ENCODE data around the gene UBASH3A.

The UBASH3A gene

DNA sequence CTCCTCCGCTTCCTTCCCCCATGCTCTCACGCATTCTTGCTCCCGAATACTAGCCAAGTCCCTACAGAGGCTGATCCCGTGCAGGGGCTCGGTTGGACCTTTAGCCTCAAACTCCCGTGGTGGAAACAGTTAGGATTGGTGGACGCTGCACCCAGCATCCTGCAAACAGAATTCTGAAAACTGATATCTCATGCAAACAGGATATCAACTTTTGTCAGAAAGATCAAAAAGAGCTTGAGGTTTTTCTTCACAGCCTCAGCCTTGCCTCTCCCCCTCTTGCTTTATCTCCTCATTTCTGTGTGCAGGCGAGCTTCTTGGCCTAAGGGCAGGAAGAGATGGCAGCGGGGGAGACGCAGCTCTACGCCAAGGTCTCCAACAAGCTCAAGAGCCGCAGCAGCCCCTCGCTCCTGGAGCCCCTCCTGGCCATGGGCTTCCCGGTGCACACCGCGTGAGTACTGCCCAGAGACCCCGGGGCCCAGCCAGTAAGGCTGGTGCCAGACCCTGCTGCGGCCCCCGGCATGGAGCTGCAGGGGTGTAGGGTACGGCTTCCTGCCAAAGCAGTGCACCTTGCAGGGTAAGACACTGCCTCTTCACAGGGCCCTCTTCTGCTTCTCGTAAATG lies at the start of gene UBASH3A:
TSS of gene UBASH3A (plus strand) at position 292 of the 621 bp plus-strand sequence. CDS start at position 336, 44 bp downstream.
- DNase-seq, result no peak

GRCh38 chr21:42356046-42356445 lies 47.7 kb upstream of the UBASH3A start:
- no peak for DNase-seq

DNA sequence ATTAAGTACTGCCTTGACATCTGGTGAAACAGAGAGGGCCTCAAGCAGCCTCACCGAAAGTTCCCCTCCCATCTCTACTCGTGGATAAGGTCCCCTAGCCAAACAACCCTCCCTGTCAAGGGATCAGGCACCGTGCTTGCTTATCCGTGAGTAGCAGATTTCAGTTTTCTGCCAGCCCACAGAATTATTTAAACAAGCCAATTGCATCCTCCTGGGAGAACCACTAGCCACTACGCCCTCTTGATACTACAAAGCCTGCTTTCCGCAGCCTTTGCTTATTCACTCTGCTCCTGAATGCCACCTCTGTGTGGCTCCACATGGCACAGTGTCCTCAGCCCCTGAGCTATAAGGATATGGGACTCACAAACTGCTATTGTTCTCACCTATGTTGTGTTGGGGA lies 47.1 kb upstream of the UBASH3A start:
- DNase-seq, result no peak

DNA sequence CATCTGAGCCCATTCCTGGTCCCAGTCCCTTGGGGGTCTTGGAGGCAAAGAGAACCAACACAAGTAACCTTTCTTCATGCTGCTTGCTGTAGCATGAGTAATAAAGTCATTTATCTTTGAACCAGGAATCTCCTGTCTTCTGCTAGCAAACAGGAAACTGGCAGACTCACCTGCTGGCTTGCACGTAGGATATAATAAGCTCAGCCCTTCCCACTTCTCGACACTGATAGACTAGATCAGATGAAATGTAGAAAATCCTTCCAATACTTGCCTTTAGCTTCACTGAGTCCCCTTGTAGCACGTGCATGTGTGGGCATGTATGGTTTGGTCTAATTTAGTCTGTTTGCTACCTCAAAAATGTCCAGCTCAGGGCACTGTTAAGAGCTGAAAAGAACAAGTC lies 46.4 kb upstream of the UBASH3A start:
- no peak for DNase-seq

GRCh38 chr21:42358261-42358660 lies 45.4 kb upstream of the UBASH3A start:
- no peak for DNase-seq

- DNase-seq, result no peak
These were observed 44.8 kb upstream of the UBASH3A start for GRCh38 chr21:42358937-42359336.

DNA sequence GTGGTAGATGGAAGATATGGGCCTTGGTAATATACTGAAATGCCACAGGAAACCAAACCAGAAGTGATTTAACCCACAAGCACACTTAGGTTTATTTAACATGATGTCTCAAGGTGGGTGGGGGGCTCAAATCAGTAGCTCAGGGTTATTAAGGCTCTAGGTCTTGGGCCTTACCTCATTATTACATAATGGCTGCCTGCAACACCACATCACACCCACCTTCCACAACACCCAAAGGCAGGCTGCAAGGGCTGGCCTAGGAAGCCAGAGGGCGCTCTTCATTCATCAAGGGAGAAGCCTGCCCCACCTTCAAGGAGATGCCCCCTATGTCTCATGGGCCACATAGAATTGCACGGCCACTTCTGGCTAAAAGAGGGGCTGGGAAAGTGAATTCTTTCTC lies 43.4 kb upstream of the UBASH3A start:
- DNase-seq, result no peak

DNA sequence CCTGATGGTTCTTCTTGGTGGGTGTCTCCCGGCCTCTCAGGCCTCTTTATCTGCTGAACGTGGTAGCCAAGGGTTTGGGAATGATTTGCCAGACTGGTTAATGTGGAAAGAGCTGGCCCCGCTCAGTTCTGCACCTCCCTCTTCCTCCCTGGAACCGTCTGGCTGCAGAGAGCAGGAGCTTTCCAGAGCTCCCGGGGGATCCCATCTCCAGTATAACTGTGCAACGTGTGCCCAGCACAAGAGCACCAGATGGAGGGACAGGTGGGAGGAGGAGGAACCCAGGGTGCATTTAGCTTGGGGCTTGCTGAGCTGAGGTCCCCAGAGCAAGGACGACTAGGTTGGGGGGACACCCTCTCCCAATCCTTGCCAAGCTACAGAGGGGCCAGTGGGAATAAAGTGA lies 42.4 kb upstream of the UBASH3A start:
- no peak for DNase-seq

DNA sequence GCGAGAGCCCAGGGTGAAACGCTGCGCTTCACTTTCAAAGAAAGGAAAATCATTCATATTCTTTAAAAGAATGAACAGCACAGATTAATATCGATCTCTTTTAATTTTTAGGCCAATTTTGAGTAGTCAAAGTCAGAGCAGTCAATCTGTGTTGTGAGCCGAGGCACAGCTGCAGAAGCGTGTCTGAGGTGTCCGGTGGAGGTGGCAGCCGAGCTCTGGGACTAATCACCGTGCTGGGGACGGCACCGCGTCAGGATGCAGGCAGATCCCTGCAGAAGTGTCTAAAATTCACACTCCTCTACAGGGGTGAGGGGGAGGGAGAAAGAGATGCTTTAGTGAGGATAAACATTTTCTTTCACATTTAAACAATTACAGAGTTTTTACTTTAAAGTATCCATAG lies 41.5 kb upstream of the UBASH3A start:
- DNase-seq, result no peak

DNA sequence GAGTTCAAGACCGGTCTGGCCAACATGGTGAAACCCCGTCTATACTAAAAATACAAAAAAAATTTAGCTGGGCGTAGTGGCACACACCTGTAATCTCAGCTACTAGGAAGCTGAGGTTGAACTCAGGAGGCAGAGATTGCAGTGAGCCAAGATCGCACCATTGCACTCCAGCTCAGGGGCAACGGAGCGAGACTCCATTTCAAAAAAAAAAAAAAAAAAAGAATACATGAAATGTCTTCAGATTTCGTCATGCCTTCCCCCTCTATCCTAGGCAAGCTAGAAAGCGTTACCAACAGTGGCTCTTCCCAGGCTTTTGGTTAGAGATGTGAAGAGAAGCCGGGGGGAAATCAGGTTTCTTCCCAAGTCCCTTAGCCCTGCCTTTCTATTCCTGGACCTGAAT lies 41.0 kb upstream of the UBASH3A start:
- DNase-seq, result no peak

- DNase-seq, result no peak
These were observed 40.4 kb upstream of the UBASH3A start for GRCh38 chr21:42363312-42363711.

- DNase-seq, result no peak
These were observed 39.3 kb upstream of the UBASH3A start for GRCh38 chr21:42364304-42364865.

DNA sequence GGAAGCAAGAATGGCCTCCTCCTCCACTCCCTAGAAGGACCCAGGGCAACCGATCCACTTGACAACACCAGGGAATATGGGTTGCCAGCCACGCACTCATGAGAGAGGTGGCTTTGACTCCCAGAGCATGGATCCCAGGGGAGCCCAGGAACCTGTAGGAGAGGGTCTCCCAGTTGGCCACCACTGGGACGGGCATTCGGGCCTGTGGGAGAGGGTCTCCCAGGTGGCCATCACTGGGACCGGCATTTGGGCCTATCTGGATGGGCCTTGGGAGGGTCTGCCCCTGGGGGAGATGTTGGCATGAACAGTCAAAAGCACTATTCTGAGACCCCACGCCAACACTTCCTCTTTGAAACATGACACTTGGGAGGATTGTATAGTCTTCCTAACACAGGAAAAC lies 37.9 kb upstream of the UBASH3A start:
- no peak for DNase-seq

- no peak for DNase-seq
These were observed 37.3 kb upstream of the UBASH3A start, which contains the start of gene TFF1 for GRCh38 chr21:42366292-42367010. Gene TFF1 (minus strand): TSS chr21:42366535. CDS start chr21:42366495, 40 bp downstream.

GRCh38 chr21:42367367-42368165 lies 36.1 kb upstream of the UBASH3A start:
- no peak for DNase-seq

DNA sequence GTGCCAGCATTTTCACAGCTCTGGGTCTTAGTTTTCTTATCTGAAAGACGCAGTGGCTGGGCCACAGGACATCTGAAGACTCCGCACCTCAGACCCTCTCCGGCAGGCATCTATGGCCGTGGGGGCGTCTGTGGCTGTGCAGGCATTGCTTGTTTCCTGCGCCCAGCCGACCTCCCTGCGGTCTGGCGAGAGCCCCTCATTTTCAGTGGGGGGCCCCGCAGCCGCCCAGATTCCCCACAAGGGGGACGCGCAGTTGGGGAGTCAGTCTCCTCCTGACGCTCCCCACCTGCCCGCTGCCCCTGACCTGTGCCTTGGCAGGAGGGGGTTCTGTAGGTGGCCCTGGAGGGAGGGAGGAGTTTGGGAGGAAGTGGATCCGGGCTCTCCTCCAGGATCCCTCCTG lies 33.9 kb upstream of the UBASH3A start:
- no peak for DNase-seq

DNA sequence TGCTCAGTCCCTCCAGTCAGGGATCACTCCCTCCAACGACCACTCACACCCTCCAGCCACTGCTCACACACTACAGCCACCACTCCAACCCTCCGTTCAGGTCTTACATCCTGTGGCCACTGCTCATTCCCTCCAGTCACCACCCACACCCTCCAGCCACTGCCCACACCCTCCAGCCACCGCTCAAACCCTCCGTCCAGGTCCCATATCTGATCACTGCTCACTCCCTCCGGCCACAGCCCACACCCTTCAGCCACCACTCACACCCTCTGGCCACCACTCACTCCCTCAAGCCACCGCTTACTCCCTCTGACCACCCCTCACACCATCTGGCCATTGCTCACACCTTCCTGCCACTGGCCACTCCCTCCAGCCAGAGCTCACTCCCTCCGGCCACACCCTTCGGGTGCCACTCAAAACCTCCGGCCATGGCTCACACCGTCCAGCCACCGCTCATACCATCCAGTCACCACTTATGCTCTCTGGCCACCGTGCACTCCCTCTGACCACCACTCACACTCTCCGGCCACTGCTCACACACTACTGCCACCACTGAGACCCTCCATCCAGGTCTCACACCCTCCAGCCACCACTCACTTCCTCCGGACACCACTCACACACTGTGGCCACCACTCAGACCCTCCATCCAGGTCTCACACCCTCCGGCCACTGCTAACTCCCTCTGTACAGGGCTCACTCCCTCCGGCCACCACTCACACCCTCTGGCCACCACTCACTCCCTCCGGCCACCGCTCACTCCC lies 32.6 kb upstream of the UBASH3A start:
- DNase-seq, result no peak

GRCh38 chr21:42373196-42373907 lies 30.4 kb upstream of the UBASH3A start:
- DNase-seq, result no peak

- no peak for DNase-seq
These were observed 29.7 kb upstream of the UBASH3A start for GRCh38 chr21:42373908-42374455.

DNA sequence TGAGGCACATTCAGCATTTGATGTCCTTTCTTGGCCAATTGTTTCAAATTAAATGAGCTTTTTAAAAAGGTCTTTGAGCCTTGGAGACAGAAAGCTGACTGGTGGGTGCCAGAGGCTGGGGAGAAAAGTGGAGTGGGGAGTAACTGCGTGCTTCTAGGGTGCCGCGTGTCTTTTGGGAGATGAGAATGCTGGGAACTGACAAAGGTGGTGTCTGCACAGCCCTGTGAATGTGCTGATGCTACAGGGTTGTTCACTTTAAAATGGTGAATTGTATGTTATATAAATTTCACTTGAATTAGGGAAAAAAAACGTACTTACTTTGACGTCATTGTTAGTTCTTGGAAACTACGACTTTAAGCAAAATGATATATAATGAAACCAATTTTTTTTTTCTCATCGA lies 29.2 kb upstream of the UBASH3A start:
- DNase-seq, result no peak

GRCh38 chr21:42374864-42375499 lies 28.7 kb upstream of the UBASH3A start:
- DNase-seq, result no peak

Data from KG1 (cell line).